Endothelial cell of umbilical vein (primary cell): ENCODE measurements around the gene WDR90.

ENCODE experiments used
- EZH2 ChIP-seq: IDR thresholded peaks from 2 replicates; pipeline ENCODE4 v1.6.1; 2012; ENCODE audit warnings: borderline replicate concordance, low read depth, mild to moderate bottlenecking, moderate library complexity, low read length, inconsistent platforms; ENCODE audit not compliant: severe bottlenecking
- GATA2 ChIP-seq: IDR thresholded peaks from 2 replicates; pipeline ENCODE4 v1.7.0; 2011; ENCODE audit warnings: low read depth, mild to moderate bottlenecking, moderate library complexity, mixed read lengths, low read length; ENCODE audit not compliant: insufficient read length, insufficient read depth
- POLR2A ChIP-seq: IDR thresholded peaks from 2 replicates; pipeline ENCODE4 v1.6.1; 2012; ENCODE audit warnings: low read depth, mild to moderate bottlenecking, control low read depth, low read length
- POLR2AphosphoS5 ChIP-seq: IDR thresholded peaks from 2 replicates; pipeline ENCODE4 v1.6.1; 2012; ENCODE audit warnings: low read depth, mild to moderate bottlenecking, control low read depth, low read length, moderate library complexity; ENCODE audit not compliant: insufficient read depth
- TF ChIP-seq, protein P1 (sequence below), 2 donors: IDR thresholded peaks; 1 replicate in 1 of 2; 2 replicates in 1 of 2; pipeline ENCODE4 v1.5.1; 2011; ENCODE audit warnings: low read length in 2 of 2, mild to moderate bottlenecking in 2 of 2, moderate library complexity in 2 of 2, control low read depth in 1 of 2, inconsistent platforms in 1 of 2, low read depth in 1 of 2; ENCODE audit not compliant: insufficient read depth in 1 of 2; ENCODE audit errors: extremely low read depth in 1 of 2
- TF ChIP-seq, protein P2 (sequence below): IDR thresholded peaks from 2 replicates; pipeline ENCODE4 v1.6.1; 2011; ENCODE audit not compliant: insufficient read depth, insufficient read length

DNA sequence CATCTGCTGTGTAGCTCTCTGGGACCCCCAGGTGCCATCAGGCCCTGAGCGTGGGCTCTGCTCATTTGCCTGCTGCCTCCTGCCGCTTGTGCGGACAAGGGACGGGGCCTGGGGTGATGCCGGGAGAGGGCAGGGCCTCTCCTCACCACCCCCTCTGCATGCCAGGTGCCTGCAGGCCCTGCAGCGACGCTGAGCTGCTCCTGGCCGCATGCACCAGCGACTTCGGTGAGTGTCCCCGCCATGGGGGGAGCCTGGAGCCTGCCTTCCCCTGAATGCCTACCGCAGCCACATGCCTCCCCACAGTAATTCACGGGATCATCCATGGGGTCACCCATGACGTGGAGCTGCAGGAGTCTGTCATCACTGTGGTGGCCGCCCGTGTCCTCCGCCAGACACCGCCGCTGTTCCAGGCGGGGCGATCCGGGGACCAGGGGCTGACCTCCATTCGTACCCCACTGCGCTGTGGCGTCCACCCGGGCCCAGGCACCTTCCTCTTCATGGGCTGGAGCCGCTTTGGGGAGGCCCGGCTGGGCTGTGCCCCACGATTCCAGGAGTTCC, 67.7 kb downstream of the WDR90 start:
- no peak for TF ChIP-seq POLR2A
- TF ChIP-seq, protein P1, sequence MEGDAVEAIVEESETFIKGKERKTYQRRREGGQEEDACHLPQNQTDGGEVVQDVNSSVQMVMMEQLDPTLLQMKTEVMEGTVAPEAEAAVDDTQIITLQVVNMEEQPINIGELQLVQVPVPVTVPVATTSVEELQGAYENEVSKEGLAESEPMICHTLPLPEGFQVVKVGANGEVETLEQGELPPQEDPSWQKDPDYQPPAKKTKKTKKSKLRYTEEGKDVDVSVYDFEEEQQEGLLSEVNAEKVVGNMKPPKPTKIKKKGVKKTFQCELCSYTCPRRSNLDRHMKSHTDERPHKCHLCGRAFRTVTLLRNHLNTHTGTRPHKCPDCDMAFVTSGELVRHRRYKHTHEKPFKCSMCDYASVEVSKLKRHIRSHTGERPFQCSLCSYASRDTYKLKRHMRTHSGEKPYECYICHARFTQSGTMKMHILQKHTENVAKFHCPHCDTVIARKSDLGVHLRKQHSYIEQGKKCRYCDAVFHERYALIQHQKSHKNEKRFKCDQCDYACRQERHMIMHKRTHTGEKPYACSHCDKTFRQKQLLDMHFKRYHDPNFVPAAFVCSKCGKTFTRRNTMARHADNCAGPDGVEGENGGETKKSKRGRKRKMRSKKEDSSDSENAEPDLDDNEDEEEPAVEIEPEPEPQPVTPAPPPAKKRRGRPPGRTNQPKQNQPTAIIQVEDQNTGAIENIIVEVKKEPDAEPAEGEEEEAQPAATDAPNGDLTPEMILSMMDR (IDR thresholded peaks at IDR 0.05; ENCODE audit: extremely low read depth in 1 of 2, insufficient read depth in 1 of 2, low read depth in 1 of 2, low read length in 2 of 2), result no peak
- TF ChIP-seq GATA2, result no peak
- no peak for TF ChIP-seq POLR2AphosphoS5
- TF ChIP-seq, protein P2, sequence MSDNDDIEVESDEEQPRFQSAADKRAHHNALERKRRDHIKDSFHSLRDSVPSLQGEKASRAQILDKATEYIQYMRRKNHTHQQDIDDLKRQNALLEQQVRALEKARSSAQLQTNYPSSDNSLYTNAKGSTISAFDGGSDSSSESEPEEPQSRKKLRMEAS, result no peak
- TF ChIP-seq EZH2, result no peak
